GM19328 (cell line): ENCODE data around the gene P4HA2.

Experiments
- ATAC-seq: cut with Tn5 transposase; IDR thresholded peaks from one replicate; pipeline ENCODE4 v1.9.1; 2021; ENCODE audit warnings: mild to moderate bottlenecking, moderate library complexity; ENCODE audit not compliant: unreplicated experiment

Gene P4HA2

GRCh38 chr5:132265336-132266030 is 37.8 kb upstream of the P4HA2 start:
- no peak for ATAC-seq

- no peak for ATAC-seq
These were observed 37.1 kb upstream of the P4HA2 start for GRCh38 chr5:132264546-132265335.

GRCh38 chr5:132263548-132264261 is 36.1 kb upstream of the P4HA2 start:
- ATAC-seq = no peak

- no peak for ATAC-seq
These were observed 35.4 kb upstream of the P4HA2 start for GRCh38 chr5:132262882-132263547.

GRCh38 chr5:132261881-132262845 is 34.5 kb upstream of the P4HA2 start:
- no peak for ATAC-seq

- no peak for ATAC-seq
These were observed 33.3 kb upstream of the P4HA2 start for GRCh38 chr5:132260714-132261551.

- ATAC-seq = no peak
These were observed 32.4 kb upstream of the P4HA2 start for GRCh38 chr5:132260051-132260450.

- no peak for ATAC-seq
These were observed 31.6 kb upstream of the P4HA2 start for GRCh38 chr5:132259069-132259851.

- no peak for ATAC-seq
These were observed 30.7 kb upstream of the P4HA2 start for GRCh38 chr5:132258102-132259068.

- no peak for ATAC-seq
These were observed 29.8 kb upstream of the P4HA2 start, which contains the start of gene PDLIM4 for GRCh38 chr5:132257131-132258101. Gene PDLIM4, plus strand, starts transcription at chr5:132257696. Its CDS starts 39 bp downstream, at chr5:132257735.

GRCh38 chr5:132256783-132257130 is 29.1 kb upstream of the P4HA2 start:
- no peak for ATAC-seq

GRCh38 chr5:132256086-132256782 is 28.6 kb upstream of the P4HA2 start:
- ATAC-seq = no peak

GRCh38 chr5:132254321-132254977 is 26.8 kb upstream of the P4HA2 start:
- no peak for ATAC-seq

GRCh38 chr5:132253452-132254320 is 26.0 kb upstream of the P4HA2 start:
- no peak for ATAC-seq
